Astrocyte (in vitro differentiated cells and primary cell): ENCODE measurements around the gene PELI2.

Experiments used
- EZH2 ChIP-seq: IDR thresholded peaks from 2 replicates; pipeline ENCODE4 v1.6.1; 2012; ENCODE audit warnings: mild to moderate bottlenecking, low read length, inconsistent platforms; ENCODE audit not compliant: insufficient read depth
- TF ChIP-seq, protein P1 (sequence below): IDR thresholded peaks from 2 replicates; pipeline ENCODE4 v1.5.1; 2011; ENCODE audit warnings: low read depth, mild to moderate bottlenecking, inconsistent platforms, low read length, moderate library complexity; ENCODE audit not compliant: insufficient read depth

DNA sequence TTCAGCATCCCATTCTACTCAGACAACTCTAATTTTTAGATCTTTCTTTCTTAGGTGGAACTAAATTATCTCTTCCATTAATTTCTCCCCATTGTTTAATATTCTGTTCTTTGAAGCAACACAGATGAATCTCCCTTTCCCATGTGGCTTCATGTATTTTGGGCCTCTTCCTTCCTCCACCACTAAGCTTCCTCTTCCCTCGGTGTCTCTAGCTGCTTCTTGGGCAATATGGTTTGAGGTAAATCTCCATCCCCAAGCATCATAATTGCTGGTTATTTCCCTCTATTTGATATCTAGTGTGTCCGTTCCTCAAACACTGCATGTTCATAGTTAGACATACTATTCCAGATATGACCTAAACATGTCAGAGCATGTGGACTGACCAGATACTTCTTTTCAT lies 119.2 kb downstream of the PELI2 start:
- TF ChIP-seq, protein P1, sequence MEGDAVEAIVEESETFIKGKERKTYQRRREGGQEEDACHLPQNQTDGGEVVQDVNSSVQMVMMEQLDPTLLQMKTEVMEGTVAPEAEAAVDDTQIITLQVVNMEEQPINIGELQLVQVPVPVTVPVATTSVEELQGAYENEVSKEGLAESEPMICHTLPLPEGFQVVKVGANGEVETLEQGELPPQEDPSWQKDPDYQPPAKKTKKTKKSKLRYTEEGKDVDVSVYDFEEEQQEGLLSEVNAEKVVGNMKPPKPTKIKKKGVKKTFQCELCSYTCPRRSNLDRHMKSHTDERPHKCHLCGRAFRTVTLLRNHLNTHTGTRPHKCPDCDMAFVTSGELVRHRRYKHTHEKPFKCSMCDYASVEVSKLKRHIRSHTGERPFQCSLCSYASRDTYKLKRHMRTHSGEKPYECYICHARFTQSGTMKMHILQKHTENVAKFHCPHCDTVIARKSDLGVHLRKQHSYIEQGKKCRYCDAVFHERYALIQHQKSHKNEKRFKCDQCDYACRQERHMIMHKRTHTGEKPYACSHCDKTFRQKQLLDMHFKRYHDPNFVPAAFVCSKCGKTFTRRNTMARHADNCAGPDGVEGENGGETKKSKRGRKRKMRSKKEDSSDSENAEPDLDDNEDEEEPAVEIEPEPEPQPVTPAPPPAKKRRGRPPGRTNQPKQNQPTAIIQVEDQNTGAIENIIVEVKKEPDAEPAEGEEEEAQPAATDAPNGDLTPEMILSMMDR, result no peak
- TF ChIP-seq EZH2, result no peak
